ENCODE results near the gene PTPRM. TPM values are rescaled to one million over a fixed set of nuclear protein-coding genes. Genes with fewer than 3 reads are reported as not detected.

Gene PTPRM
- total and polyA plus RNA-seq, 5 donors from 2014 or later, result 1.1 to 4.6 (median 3.6) TPM

- Mint-ChIP-seq H3K4me1 (no peaks in the 10 kb centered on the region), H3K4me3 (no peak overlapping the region), H3K9me3 (peaks cover 0 to 6% (median 0%) of the 10 kb centered on the region in 7 donors), H3K27me3 (no peaks in the 10 kb centered on the region), H3K36me3 (no peaks in the 10 kb centered on the region), H3K27ac (no peak overlapping the region)
- DNase-seq (no peak), ATAC-seq (ENCODE audit: low read depth in 2 of 2) (no peak)
- no peaks in the 10 kb centered on the region for H3K9me3 ChIP-seq (ENCODE audit: control insufficient read depth in 2 of 2, low read length in 2 of 2)
- H3K36me3 ChIP-seq (ENCODE audit: control insufficient read depth, insufficient read depth, low read length), result no peaks in the 10 kb centered on the region
- H3K27ac ChIP-seq (ENCODE audit: insufficient read depth, low read length, poor library complexity, severe bottlenecking), result no peak overlapping the region
- no peak overlapping the region for H3K4me3 ChIP-seq (ENCODE audit: low read depth, low read length)
- no peaks in the 10 kb centered on the region for H3K27me3 ChIP-seq (ENCODE audit: control insufficient read depth, insufficient read depth, low read length)
- H3K4me1 ChIP-seq (ENCODE audit: control insufficient read depth, insufficient read depth, low read length, poor library complexity, severe bottlenecking), result no peaks in the 10 kb centered on the region
Observed at GRCh38 chr18:7822435-7823331, 255.6 kb downstream of the PTPRM start.

- no peaks in the 10 kb centered on the region for H3K4me1 ChIP-seq (ENCODE audit: control insufficient read depth, insufficient read depth, low read length, poor library complexity, severe bottlenecking)
- no peak overlapping the region for H3K4me3 ChIP-seq (ENCODE audit: low read depth, low read length)
- DNase-seq (no peak), ATAC-seq (ENCODE audit: low read depth in 2 of 2) (no peak)
- no peaks in the 10 kb centered on the region for H3K9me3 ChIP-seq (ENCODE audit: control insufficient read depth in 2 of 2, low read length in 2 of 2)
- no peaks in the 10 kb centered on the region for H3K36me3 ChIP-seq (ENCODE audit: control insufficient read depth, insufficient read depth, low read length)
- Mint-ChIP-seq H3K4me1 (no peaks in the 10 kb centered on the region), H3K9me3 (peaks cover 0 to 3% (median 0%) of the 10 kb centered on the region in 7 donors), H3K27me3 (no peaks in the 10 kb centered on the region), H3K4me3 (no peak overlapping the region), H3K36me3 (no peaks in the 10 kb centered on the region), H3K27ac (no peak overlapping the region)
- no peaks in the 10 kb centered on the region for H3K27me3 ChIP-seq (ENCODE audit: control insufficient read depth, insufficient read depth, low read length)
- no peak overlapping the region for H3K27ac ChIP-seq (ENCODE audit: insufficient read depth, low read length, poor library complexity, severe bottlenecking)
Observed at GRCh38 chr18:7824970-7825369, 257.9 kb downstream of the PTPRM start.

GRCh38 chr18:7830468-7830867 is 263.4 kb downstream of the PTPRM start:
- Histone ChIP-seq H3K4me1 (ENCODE audit: control insufficient read depth, insufficient read depth, low read length, poor library complexity, severe bottlenecking) (no peaks in the 10 kb centered on the region), H3K4me3 (ENCODE audit: low read depth, low read length) (no peak overlapping the region), H3K27ac (ENCODE audit: insufficient read depth, low read length, poor library complexity, severe bottlenecking) (no peak overlapping the region), H3K36me3 (ENCODE audit: control insufficient read depth, insufficient read depth, low read length) (no peaks in the 10 kb centered on the region), H3K27me3 (ENCODE audit: control insufficient read depth, insufficient read depth, low read length) (no peaks in the 10 kb centered on the region), H3K9me3 (ENCODE audit: control insufficient read depth in 2 of 2, low read length in 2 of 2) (no peaks in the 10 kb centered on the region)
- H3K36me3 Mint-ChIP-seq, result no peaks in the 10 kb centered on the region
- no peaks in the 10 kb centered on the region for H3K27me3 Mint-ChIP-seq
- no peaks in the 10 kb centered on the region for H3K4me1 Mint-ChIP-seq
- no peak overlapping the region for H3K27ac Mint-ChIP-seq
- H3K9me3 Mint-ChIP-seq, result peaks cover 0 to 4% (median 2%) of the 10 kb centered on the region in 7 donors
- no peak overlapping the region for H3K4me3 Mint-ChIP-seq
- DNase-seq, result peak in 1 of 3 donors; percentile 25
- ATAC-seq (ENCODE audit: low read depth in 2 of 2), result no peak

- H3K9me3 Mint-ChIP-seq, result peaks cover 1 to 21% (median 5%) of the 10 kb centered on the region in 7 donors
- no peaks in the 10 kb centered on the region for H3K27me3 Mint-ChIP-seq
- Histone ChIP-seq H3K27ac (ENCODE audit: insufficient read depth, low read length, poor library complexity, severe bottlenecking) (no peak overlapping the region), H3K27me3 (ENCODE audit: control insufficient read depth, insufficient read depth, low read length) (no peaks in the 10 kb centered on the region), H3K36me3 (ENCODE audit: control insufficient read depth, insufficient read depth, low read length) (no peaks in the 10 kb centered on the region), H3K4me3 (ENCODE audit: low read depth, low read length) (no peak overlapping the region), H3K4me1 (ENCODE audit: control insufficient read depth, insufficient read depth, low read length, poor library complexity, severe bottlenecking) (no peaks in the 10 kb centered on the region), H3K9me3 (ENCODE audit: control insufficient read depth in 2 of 2, low read length in 2 of 2) (peaks cover 0 to 5% of the 10 kb centered on the region in 2 experiments)
- H3K4me1 Mint-ChIP-seq, result no peaks in the 10 kb centered on the region
- no peak overlapping the region for H3K4me3 Mint-ChIP-seq
- no peak overlapping the region for H3K27ac Mint-ChIP-seq
- DNase-seq, result no peak
- no peaks in the 10 kb centered on the region for H3K36me3 Mint-ChIP-seq
- ATAC-seq (ENCODE audit: low read depth in 2 of 2), result no peak
Observed at GRCh38 chr18:7839548-7839947, 272.4 kb downstream of the PTPRM start.

GRCh38 chr18:7840411-7840810 is 273.3 kb downstream of the PTPRM start:
- H3K36me3 Mint-ChIP-seq, result no peaks in the 10 kb centered on the region
- Histone ChIP-seq H3K27me3 (ENCODE audit: control insufficient read depth, insufficient read depth, low read length) (no peaks in the 10 kb centered on the region), H3K36me3 (ENCODE audit: control insufficient read depth, insufficient read depth, low read length) (no peaks in the 10 kb centered on the region), H3K27ac (ENCODE audit: insufficient read depth, low read length, poor library complexity, severe bottlenecking) (no peak overlapping the region), H3K4me3 (ENCODE audit: low read depth, low read length) (no peak overlapping the region), H3K9me3 (ENCODE audit: control insufficient read depth in 2 of 2, low read length in 2 of 2) (peaks cover 0 to 6% of the 10 kb centered on the region in 2 experiments), H3K4me1 (ENCODE audit: control insufficient read depth, insufficient read depth, low read length, poor library complexity, severe bottlenecking) (no peaks in the 10 kb centered on the region)
- ATAC-seq (ENCODE audit: low read depth in 2 of 2) (no peak), DNase-seq (no peak)
- H3K4me3 Mint-ChIP-seq, result no peak overlapping the region
- peak overlapping the region in 1 of 3 donors; percentile 3 for H3K27ac Mint-ChIP-seq
- no peaks in the 10 kb centered on the region for H3K4me1 Mint-ChIP-seq
- no peaks in the 10 kb centered on the region for H3K27me3 Mint-ChIP-seq
- peaks cover 1 to 26% (median 7%) of the 10 kb centered on the region in 7 donors for H3K9me3 Mint-ChIP-seq

GRCh38 chr18:7844017-7844416 is 276.9 kb downstream of the PTPRM start:
- Histone ChIP-seq H3K27me3 (ENCODE audit: control insufficient read depth, insufficient read depth, low read length) (no peaks in the 10 kb centered on the region), H3K4me3 (ENCODE audit: low read depth, low read length) (no peak overlapping the region), H3K27ac (ENCODE audit: insufficient read depth, low read length, poor library complexity, severe bottlenecking) (no peak overlapping the region), H3K4me1 (ENCODE audit: control insufficient read depth, insufficient read depth, low read length, poor library complexity, severe bottlenecking) (no peaks in the 10 kb centered on the region), H3K36me3 (ENCODE audit: control insufficient read depth, insufficient read depth, low read length) (no peaks in the 10 kb centered on the region), H3K9me3 (ENCODE audit: control insufficient read depth in 2 of 2, low read length in 2 of 2) (peaks cover 0 to 6% of the 10 kb centered on the region in 2 experiments)
- Mint-ChIP-seq H3K4me1 (no peaks in the 10 kb centered on the region), H3K9me3 (peaks cover 0 to 17% (median 4%) of the 10 kb centered on the region in 7 donors), H3K36me3 (no peaks in the 10 kb centered on the region), H3K27me3 (no peaks in the 10 kb centered on the region), H3K4me3 (no peak overlapping the region), H3K27ac (no peak overlapping the region)
- no peak for DNase-seq
- no peak for ATAC-seq (ENCODE audit: low read depth in 2 of 2)

- Histone ChIP-seq H3K27me3 (ENCODE audit: control insufficient read depth, insufficient read depth, low read length) (no peaks in the 10 kb centered on the region), H3K27ac (ENCODE audit: insufficient read depth, low read length, poor library complexity, severe bottlenecking) (no peak overlapping the region), H3K4me3 (ENCODE audit: low read depth, low read length) (no peak overlapping the region), H3K9me3 (ENCODE audit: control insufficient read depth in 2 of 2, low read length in 2 of 2) (peaks cover 0 to 6% of the 10 kb centered on the region in 2 experiments), H3K4me1 (ENCODE audit: control insufficient read depth, insufficient read depth, low read length, poor library complexity, severe bottlenecking) (no peaks in the 10 kb centered on the region), H3K36me3 (ENCODE audit: control insufficient read depth, insufficient read depth, low read length) (no peaks in the 10 kb centered on the region)
- H3K27ac Mint-ChIP-seq, result no peak overlapping the region
- H3K27me3 Mint-ChIP-seq, result no peaks in the 10 kb centered on the region
- H3K4me3 Mint-ChIP-seq, result no peak overlapping the region
- H3K36me3 Mint-ChIP-seq, result no peaks in the 10 kb centered on the region
- no peaks in the 10 kb centered on the region for H3K4me1 Mint-ChIP-seq
- H3K9me3 Mint-ChIP-seq, result peaks cover 0 to 19% (median 4%) of the 10 kb centered on the region in 7 donors
- no peak for ATAC-seq (ENCODE audit: low read depth in 2 of 2)
- no peak for DNase-seq
Observed at GRCh38 chr18:7844418-7844817, 277.3 kb downstream of the PTPRM start.

GRCh38 chr18:7846335-7846734 is 279.2 kb downstream of the PTPRM start:
- H3K4me3 ChIP-seq (ENCODE audit: low read depth, low read length), result no peak overlapping the region
- H3K4me3 Mint-ChIP-seq, result no peak overlapping the region
- no peak overlapping the region for H3K27ac Mint-ChIP-seq
- no peak for ATAC-seq (ENCODE audit: low read depth in 2 of 2)
- no peaks in the 10 kb centered on the region for H3K27me3 Mint-ChIP-seq
- H3K27ac ChIP-seq (ENCODE audit: insufficient read depth, low read length, poor library complexity, severe bottlenecking), result no peak overlapping the region
- no peaks in the 10 kb centered on the region for H3K27me3 ChIP-seq (ENCODE audit: control insufficient read depth, insufficient read depth, low read length)
- peaks cover 0 to 28% (median 4%) of the 10 kb centered on the region in 7 donors for H3K9me3 Mint-ChIP-seq
- H3K36me3 Mint-ChIP-seq, result no peaks in the 10 kb centered on the region
- H3K4me1 ChIP-seq (ENCODE audit: control insufficient read depth, insufficient read depth, low read length, poor library complexity, severe bottlenecking), result no peaks in the 10 kb centered on the region
- no peak for DNase-seq
- H3K9me3 ChIP-seq (ENCODE audit: control insufficient read depth in 2 of 2, low read length in 2 of 2), result peaks cover 0 to 3% of the 10 kb centered on the region in 2 experiments
- no peaks in the 10 kb centered on the region for H3K36me3 ChIP-seq (ENCODE audit: control insufficient read depth, insufficient read depth, low read length)
- no peaks in the 10 kb centered on the region for H3K4me1 Mint-ChIP-seq
